Transverse colon (tissue), 3 donors: ENCODE results near the gene TNNC2.

ENCODE experiments used
- CTCF ChIP-seq, 5 experiments: fragments of 200-600 bp in 3 of 5; fragments of 450-650 bp in 2 of 5; sonication (generic) in 3 of 5; IDR thresholded peaks; 1 replicate in 2 of 5; 2 replicates in 3 of 5; pipeline ENCODE4 v1.5.1; 2016 to 2017; ENCODE audit warnings: antibody characterized with exemption in 5 of 5, inconsistent platforms in 3 of 5, mild to moderate bottlenecking in 2 of 5, moderate library complexity in 1 of 5
- POLR2A ChIP-seq: fragments of 450-650 bp; IDR thresholded peaks from one replicate; pipeline ENCODE4 v1.6.1; 2016; ENCODE audit warnings: antibody characterized with exemption, mild to moderate bottlenecking, moderate library complexity

- no peak for TF ChIP-seq POLR2A
- no peak for TF ChIP-seq CTCF (IDR thresholded peaks at IDR 0.05)
These were observed 34.3 kb upstream of the TNNC2 start for GRCh38 chr20:45861221-45862075.
